HG03575 (cell line): ENCODE data around the gene NRAP.

Source experiments
- ATAC-seq: cut with Tn5 transposase; IDR thresholded peaks from one replicate; pipeline ENCODE4 v1.9.1; 2021; ENCODE audit not compliant: unreplicated experiment, insufficient number of reproducible peaks, low FRiP score; ENCODE audit errors: extremely low read depth

NRAP gene

GRCh38 chr10:113663908-113664307, at the start of gene NRAP:
Gene NRAP (minus strand): TSS chr10:113664041. CDS start chr10:113663882, 159 bp downstream.
- ATAC-seq, result no peak

DNA sequence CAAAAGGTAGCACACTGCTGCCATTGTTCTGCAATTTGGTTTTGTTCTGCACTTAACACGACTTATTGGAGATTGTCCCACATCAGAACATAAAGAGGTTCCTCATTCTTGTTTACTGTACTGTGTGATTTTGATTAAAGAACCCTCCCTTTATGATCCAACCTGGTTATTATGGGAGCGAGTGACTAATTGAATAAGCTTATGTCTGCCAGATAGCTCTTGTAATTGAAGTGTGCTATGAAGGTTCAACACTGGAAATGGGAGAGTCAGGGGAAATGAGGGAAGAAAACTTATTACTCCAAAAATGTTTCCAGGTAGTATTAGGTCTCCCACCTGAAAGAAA, 49.8 kb upstream of the NRAP start:
- no peak for ATAC-seq

- no peak for ATAC-seq
Observed at GRCh38 chr10:113712755-113713639, 49.2 kb upstream of the NRAP start.

GRCh38 chr10:113712024-113712423, 48.2 kb upstream of the NRAP start:
- ATAC-seq, result no peak

DNA sequence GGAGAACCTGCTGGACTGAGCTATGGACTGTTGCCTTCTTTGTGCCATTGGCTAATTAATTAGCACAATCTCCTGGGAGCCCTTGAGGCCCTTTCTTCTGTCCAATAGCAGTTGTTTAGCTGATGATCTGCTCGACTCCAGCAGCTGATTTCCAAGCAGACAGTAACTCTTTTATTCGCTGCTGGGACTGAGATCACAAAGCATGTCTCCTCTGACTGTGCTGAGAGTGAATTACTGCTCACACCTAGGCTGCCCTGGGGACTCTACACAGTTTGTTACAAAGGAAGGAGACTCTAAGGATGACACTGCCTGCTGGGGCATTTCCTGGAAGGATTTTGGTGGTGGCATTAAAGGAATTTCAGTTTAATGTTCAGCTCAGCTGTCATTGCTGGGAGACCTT, 47.3 kb upstream of the NRAP start:
- ATAC-seq, result no peak

DNA sequence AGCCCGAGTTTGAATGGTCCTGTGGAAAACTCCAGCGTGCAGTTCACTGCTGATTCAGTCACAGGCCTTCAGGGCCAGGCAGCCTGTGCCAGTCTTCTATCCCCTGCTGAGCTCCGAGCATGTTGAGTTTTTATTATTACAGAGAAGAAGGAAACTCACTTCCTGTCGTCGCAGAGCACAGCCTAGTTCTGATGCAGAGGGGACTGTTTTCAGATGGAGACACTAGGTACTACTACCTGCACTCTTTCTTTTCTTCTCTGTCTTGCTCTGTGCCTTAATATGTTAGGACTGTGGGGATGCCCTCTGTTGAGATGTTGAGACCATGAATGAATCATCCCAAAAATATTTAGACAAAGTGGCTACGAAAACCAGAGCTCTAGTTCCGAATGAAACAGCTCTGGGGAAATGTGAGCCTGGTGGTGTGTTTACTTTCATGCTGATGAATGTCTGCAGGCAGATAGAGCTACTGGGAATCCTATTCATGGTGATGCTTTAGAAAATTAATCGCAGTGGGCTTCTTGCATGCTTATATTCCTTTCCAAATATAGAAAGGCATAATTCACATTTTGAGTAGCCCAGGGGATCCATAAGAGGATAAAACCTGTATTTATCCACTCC, 45.5 kb upstream of the NRAP start:
- ATAC-seq, result no peak

DNA sequence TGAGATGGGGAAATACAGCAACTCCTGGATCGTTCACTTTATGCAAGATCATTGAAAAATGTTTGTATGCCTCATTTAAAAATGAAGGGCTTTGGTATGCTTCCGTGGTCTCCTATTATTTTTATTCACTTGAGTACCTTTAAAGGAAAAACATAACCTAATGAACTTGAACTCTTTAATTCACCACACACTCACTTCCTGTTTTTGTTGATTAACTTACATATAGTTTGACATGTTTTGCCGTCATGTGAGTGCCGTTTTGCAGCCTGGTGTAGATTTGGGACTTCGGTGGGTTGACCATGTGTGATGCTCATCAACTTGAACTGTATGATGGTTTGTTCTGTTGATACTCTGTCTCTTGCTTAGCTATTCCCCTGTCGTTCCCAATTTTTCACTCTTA, 44.8 kb upstream of the NRAP start:
- ATAC-seq, result no peak

- no peak for ATAC-seq
Observed at GRCh38 chr10:113706623-113707022, 42.8 kb upstream of the NRAP start.

GRCh38 chr10:113705344-113705652, 41.5 kb upstream of the NRAP start:
- no peak for ATAC-seq

- ATAC-seq, result no peak
Observed at GRCh38 chr10:113704637-113705343, 40.9 kb upstream of the NRAP start.

DNA sequence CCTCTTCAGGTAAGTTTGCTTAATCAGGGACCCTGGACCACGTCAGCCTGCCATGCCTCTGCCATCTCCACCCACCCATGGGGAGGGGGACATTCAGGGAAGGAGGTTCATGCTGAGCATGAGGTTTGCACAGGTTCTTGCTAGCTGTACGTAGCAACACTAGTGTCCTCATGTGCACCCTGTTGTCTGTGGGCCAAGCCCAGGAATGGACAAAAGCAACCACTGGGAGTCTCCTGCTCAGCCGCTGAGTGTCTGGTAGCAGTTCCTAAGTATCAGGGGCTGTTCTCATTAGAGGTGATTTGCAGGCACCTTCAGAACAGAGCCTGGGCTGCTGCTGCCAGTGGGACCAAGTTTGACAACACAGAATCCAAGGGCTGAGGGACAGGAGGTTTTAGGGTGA, 33.8 kb upstream of the NRAP start:
- ATAC-seq, result no peak

DNA sequence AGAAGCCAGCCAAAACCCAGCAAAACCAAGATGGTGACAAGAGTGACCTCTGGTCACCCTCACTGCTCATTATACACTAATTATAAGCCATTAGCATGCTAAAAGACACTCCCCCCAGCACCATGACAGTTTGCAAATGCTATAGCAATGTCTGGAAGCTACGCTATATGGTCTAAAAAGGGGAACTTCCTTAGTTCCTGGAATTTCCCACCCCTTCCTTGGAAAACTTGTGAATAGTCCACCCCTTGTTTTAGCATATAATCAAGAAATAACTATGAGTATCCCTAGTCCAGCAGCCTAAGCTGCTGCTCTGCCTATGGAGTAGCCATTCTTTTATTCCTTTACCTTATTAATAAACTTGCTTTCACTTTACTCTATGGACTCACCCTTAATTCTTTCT, 31.9 kb upstream of the NRAP start:
- no peak for ATAC-seq

GRCh38 chr10:113693348-113693747, 29.5 kb upstream of the NRAP start:
- ATAC-seq, result no peak

DNA sequence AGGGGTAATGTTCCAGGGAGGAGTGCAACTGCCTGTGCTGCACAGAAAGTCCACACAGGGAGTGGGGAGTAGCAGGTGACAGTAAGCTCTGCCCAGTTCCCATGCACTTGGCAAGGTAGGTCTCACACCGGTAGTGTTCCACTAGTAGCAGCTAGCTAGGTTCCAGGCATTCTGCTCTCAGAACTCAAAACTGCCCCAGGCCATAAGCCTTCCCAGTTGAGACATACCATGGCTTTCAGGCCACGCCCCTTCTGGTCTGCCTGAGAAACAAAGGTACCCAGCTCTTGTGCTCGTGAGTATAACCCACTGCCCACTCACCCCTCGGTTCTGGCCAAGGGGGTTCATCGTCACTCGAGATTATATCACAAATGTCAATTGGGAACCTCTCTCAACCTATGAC, 28.4 kb upstream of the NRAP start:
- ATAC-seq, result no peak

GRCh38 chr10:113691381-113691780, 27.5 kb upstream of the NRAP start:
- no peak for ATAC-seq

DNA sequence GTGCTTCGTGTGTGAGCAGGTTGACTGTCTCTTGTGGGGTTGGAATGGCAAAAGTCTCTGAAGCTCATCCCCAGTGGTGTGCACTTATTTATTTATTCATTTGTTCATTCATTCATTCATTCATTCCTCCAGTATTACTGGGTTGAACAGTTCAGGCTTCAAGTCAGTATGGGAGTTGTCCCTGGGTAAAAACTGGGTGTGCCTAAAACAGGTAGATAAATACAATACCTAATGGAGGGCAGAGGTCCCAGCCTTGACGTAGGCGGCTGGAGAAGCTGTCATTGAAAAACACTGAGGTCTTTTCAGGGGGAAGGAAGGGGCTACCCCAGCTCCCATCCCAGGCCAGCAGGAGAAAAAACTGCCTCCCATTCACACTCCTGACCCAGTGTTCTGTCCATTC, 26.9 kb upstream of the NRAP start:
- ATAC-seq, result no peak

- ATAC-seq, result no peak
Observed at GRCh38 chr10:113689574-113689973, 25.7 kb upstream of the NRAP start.

DNA sequence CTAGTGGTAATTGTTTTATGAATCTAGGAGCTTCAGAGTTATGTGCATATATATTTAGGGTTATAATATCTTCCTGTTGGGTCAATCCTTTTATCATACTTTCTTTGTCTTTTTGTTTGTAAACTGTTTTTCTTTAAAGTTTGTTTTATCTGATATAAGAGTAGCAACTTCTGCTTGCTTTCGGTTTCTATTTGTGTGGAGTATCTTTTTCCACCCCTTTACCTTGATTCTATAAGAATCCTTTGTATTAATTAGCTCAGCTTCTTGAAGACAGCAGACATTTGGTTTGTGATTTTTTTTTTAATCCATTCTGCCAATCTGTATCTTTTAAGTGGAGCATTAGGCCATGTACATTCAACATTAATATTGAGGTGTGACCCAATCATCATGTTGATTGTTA, 25.2 kb upstream of the NRAP start:
- ATAC-seq, result no peak

GRCh38 chr10:113687037-113687436, 23.2 kb upstream of the NRAP start:
- ATAC-seq, result no peak

GRCh38 chr10:113686028-113686427, 22.2 kb upstream of the NRAP start:
- no peak for ATAC-seq
